Astrocyte (in vitro differentiated cells and primary cell): ENCODE data around the gene GNB1L. TPM values are rescaled to one million over a fixed set of nuclear protein-coding genes. Genes with fewer than 3 reads are reported as not detected.

Source experiments
- DNase-seq: peaks from one replicate; pipeline ENCODE4 v3.0.0-alpha.2; 2010; ENCODE audit warnings: low read depth
- FAIRE-seq: peaks from 2 replicates; lab custom pipeline; 2011; peaks lifted over from hg19 to GRCh38; lab: Jason Lieb, UNC
- H2AFZ ChIP-seq: 2 replicates; pipeline ENCODE4 v1.6.0; 2012; ENCODE audit warnings: low read depth, low read length, inconsistent platforms
- H3K27ac ChIP-seq: 2 replicates; pipeline ENCODE4 v1.5.1; 2011; ENCODE audit warnings: low read depth, low read length, inconsistent platforms
- H3K27me3 ChIP-seq: 2 replicates; pipeline ENCODE4 v1.6.0; 2011; ENCODE audit warnings: low read length, inconsistent platforms; ENCODE audit not compliant: insufficient read depth
- H3K36me3 ChIP-seq: 2 replicates; pipeline ENCODE4 v1.5.1; 2011; ENCODE audit warnings: low read length, inconsistent platforms; ENCODE audit not compliant: insufficient read depth
- H3K4me1 ChIP-seq: 2 replicates; pipeline ENCODE4 v1.5.1; 2011; ENCODE audit warnings: low read length, inconsistent platforms; ENCODE audit not compliant: insufficient read depth
- H3K4me2 ChIP-seq: 2 replicates; pipeline ENCODE4 v1.6.0; 2012; ENCODE audit warnings: low read length, inconsistent platforms
- H3K4me3 ChIP-seq: 2 replicates; pipeline ENCODE4 v1.5.1; 2011; ENCODE audit warnings: low read depth, mild to moderate bottlenecking, low read length, inconsistent platforms; ENCODE audit not compliant: insufficient read depth
- H3K79me2 ChIP-seq: 2 replicates; pipeline ENCODE4 v1.6.0; 2012; ENCODE audit warnings: mild to moderate bottlenecking, low read length, inconsistent platforms; ENCODE audit not compliant: insufficient read depth
- H3K9ac ChIP-seq: 2 replicates; pipeline ENCODE4 v1.6.0; 2012; ENCODE audit warnings: mild to moderate bottlenecking, low read length, inconsistent platforms
- H3K9me3 ChIP-seq: 2 replicates; pipeline ENCODE4 v1.5.1; 2012; ENCODE audit warnings: low read depth, mild to moderate bottlenecking, low read length, inconsistent platforms; ENCODE audit not compliant: insufficient read depth
- H4K20me1 ChIP-seq: 2 replicates; pipeline ENCODE4 v1.6.0; 2012; ENCODE audit warnings: low read length, inconsistent platforms; ENCODE audit not compliant: insufficient read depth
- H3K27ac Mint-ChIP-seq: one replicate; pipeline ENCODE4 v1.8.0; 2021; ENCODE audit warnings: mild to moderate bottlenecking, mixed read lengths; ENCODE audit not compliant: unreplicated experiment
- H3K27me3 Mint-ChIP-seq: one replicate; pipeline ENCODE4 v1.8.0; 2021; ENCODE audit warnings: low read depth, mixed read lengths; ENCODE audit not compliant: unreplicated experiment
- H3K36me3 Mint-ChIP-seq: one replicate; pipeline ENCODE4 v1.8.0; 2021; ENCODE audit warnings: low read depth, mixed read lengths; ENCODE audit not compliant: unreplicated experiment
- H3K4me1 Mint-ChIP-seq: one replicate; pipeline ENCODE4 v1.8.0; 2021; ENCODE audit warnings: low read depth, mixed read lengths; ENCODE audit not compliant: unreplicated experiment
- H3K4me3 Mint-ChIP-seq: one replicate; pipeline ENCODE4 v1.8.0; 2021; ENCODE audit warnings: mild to moderate bottlenecking, moderate library complexity, mixed read lengths; ENCODE audit not compliant: unreplicated experiment
- H3K9me3 Mint-ChIP-seq: one replicate; pipeline ENCODE4 v1.8.0; 2021; ENCODE audit warnings: mild to moderate bottlenecking, mixed read lengths; ENCODE audit not compliant: unreplicated experiment
- CTCF ChIP-seq: IDR thresholded peaks from 2 replicates; pipeline ENCODE4 v1.5.1; 2011; ENCODE audit warnings: low read depth, mild to moderate bottlenecking, inconsistent platforms, low read length, moderate library complexity; ENCODE audit not compliant: insufficient read depth
- EZH2 ChIP-seq: IDR thresholded peaks from 2 replicates; pipeline ENCODE4 v1.6.1; 2012; ENCODE audit warnings: mild to moderate bottlenecking, low read length, inconsistent platforms; ENCODE audit not compliant: insufficient read depth
- total RNA-seq: library from RNA; stranded (reverse); gene quantifications from 2 replicates; pipeline ENCODE4 v1.2.1, GENCODE V29; 2021

Gene GNB1L
- total RNA-seq, 1 donor from 2014 or later, result 14.3 TPM

DNA sequence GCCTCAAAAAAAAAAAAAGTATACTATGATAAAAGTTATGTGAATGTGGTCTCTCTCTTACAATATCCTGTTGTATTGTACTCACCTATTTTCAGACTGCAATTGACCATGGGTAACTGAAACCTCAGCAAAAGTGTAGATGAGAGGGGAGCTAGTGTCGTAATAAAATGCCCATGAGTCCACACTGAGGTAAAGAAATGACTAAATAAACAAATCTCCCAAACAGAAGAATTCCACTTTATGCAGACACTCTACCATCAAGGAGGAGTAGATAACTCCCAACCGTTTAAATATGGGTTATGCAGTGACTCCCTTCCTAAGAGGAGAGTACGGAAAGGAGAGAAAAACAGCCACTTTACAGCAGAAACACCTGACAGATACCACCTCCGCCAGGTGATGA is 14.6 kb downstream of the GNB1L start:
- Histone ChIP-seq H3K9ac (no peak overlapping the region), H4K20me1 (peaks cover 33% of the 10 kb centered on the region), H3K79me2 (no peaks in the 10 kb centered on the region), H2AFZ (no peak overlapping the region), H3K4me2 (no peak overlapping the region), H3K27me3 (no peaks in the 10 kb centered on the region), H3K4me1 (peaks cover 13% of the 10 kb centered on the region), H3K9me3 (no peaks in the 10 kb centered on the region), H3K36me3 (no peaks in the 10 kb centered on the region), H3K27ac (no peak overlapping the region), H3K4me3 (no peak overlapping the region)
- H3K27ac Mint-ChIP-seq, result no peak overlapping the region
- no peaks in the 10 kb centered on the region for H3K9me3 Mint-ChIP-seq
- H3K36me3 Mint-ChIP-seq, result no peaks in the 10 kb centered on the region
- no peaks in the 10 kb centered on the region for H3K27me3 Mint-ChIP-seq
- DNase-seq (no peak), FAIRE-seq (no peak)
- peaks cover 2% of the 10 kb centered on the region for H3K4me1 Mint-ChIP-seq
- TF ChIP-seq CTCF (no peak), EZH2 (no peak)
- H3K4me3 Mint-ChIP-seq, result no peak overlapping the region

DNA sequence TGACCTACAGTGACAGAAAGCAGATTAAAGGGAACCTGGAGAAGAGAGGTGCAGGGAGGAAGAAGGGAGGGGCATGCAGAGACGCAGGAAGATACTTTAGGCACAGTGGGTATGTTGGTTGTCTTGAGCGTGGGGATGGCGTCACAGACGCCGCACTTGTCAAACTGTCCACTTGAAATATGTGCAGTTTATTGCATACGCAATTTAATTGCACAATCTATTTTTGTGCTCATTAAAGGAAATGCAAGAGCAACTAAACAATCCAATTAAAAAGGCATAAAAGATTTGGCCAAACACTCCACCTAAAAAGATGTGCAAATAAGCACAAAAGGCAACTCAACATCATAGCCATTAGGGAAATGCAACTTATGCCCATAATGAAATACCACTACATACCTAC is 16.8 kb downstream of the GNB1L start:
- no peak for TF ChIP-seq EZH2
- TF ChIP-seq CTCF, result no peak
- DNase-seq (no peak), FAIRE-seq (no peak)
- H3K9ac ChIP-seq, result no peak overlapping the region
- Mint-ChIP-seq H3K9me3 (no peaks in the 10 kb centered on the region), H3K4me3 (no peak overlapping the region), H3K27ac (no peak overlapping the region), H3K27me3 (no peaks in the 10 kb centered on the region), H3K36me3 (no peaks in the 10 kb centered on the region), H3K4me1 (peaks cover 1% of the 10 kb centered on the region)
- H3K4me1 ChIP-seq, result peaks cover 4% of the 10 kb centered on the region
- no peaks in the 10 kb centered on the region for H3K36me3 ChIP-seq
- peaks cover 15% of the 10 kb centered on the region for H4K20me1 ChIP-seq
- H3K27me3 ChIP-seq, result no peaks in the 10 kb centered on the region
- H2AFZ ChIP-seq, result no peak overlapping the region
- H3K9me3 ChIP-seq, result no peaks in the 10 kb centered on the region
- H3K27ac ChIP-seq, result no peak overlapping the region
- no peak overlapping the region for H3K4me2 ChIP-seq
- H3K79me2 ChIP-seq, result no peaks in the 10 kb centered on the region
- no peak overlapping the region for H3K4me3 ChIP-seq

DNA sequence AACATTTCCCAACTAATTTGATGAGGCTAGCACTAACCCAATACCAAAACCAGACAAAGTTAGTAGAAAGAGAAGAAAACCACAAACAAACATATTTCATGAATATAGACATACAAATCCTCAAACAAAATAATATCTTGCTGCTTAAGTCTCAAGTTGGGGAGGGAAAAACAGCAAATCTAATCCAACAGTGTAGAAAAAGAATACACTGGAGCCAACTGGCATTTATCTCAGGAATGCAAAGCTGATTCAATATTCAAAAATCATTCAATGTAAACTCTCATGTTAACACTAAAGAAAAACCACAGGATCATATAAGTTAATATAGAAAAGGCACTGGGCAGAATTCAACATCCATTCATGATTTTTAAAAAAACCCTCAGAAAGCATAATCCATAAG is 18.2 kb downstream of the GNB1L start:
- no peaks in the 10 kb centered on the region for H3K36me3 ChIP-seq
- H2AFZ ChIP-seq, result no peak overlapping the region
- DNase-seq (no peak), FAIRE-seq (no peak)
- H3K4me3 ChIP-seq, result no peak overlapping the region
- Mint-ChIP-seq H3K4me1 (peaks cover 1% of the 10 kb centered on the region), H3K36me3 (no peaks in the 10 kb centered on the region), H3K9me3 (no peaks in the 10 kb centered on the region), H3K4me3 (no peak overlapping the region), H3K27ac (no peak overlapping the region), H3K27me3 (no peaks in the 10 kb centered on the region)
- H3K27ac ChIP-seq, result no peak overlapping the region
- peaks cover 4% of the 10 kb centered on the region for H3K4me1 ChIP-seq
- H4K20me1 ChIP-seq, result peaks cover 1% of the 10 kb centered on the region
- TF ChIP-seq EZH2, result no peak
- no peak for TF ChIP-seq CTCF
- no peak overlapping the region for H3K9ac ChIP-seq
- no peak overlapping the region for H3K4me2 ChIP-seq
- H3K27me3 ChIP-seq, result no peaks in the 10 kb centered on the region
- H3K79me2 ChIP-seq, result no peaks in the 10 kb centered on the region
- H3K9me3 ChIP-seq, result no peaks in the 10 kb centered on the region
